IPS-20b (cell line): ENCODE results near the gene TMTC4.

Experiments used
- H3K27ac ChIP-seq: one replicate; pipeline ENCODE4 v1.5.1; 2013; ENCODE audit warnings: low read length
- H3K27me3 ChIP-seq: 2 replicates; pipeline ENCODE4 v1.6.1; 2013; ENCODE audit warnings: mild to moderate bottlenecking, low read length, inconsistent platforms; ENCODE audit not compliant: insufficient read depth
- H3K36me3 ChIP-seq: 2 replicates; pipeline ENCODE4 v1.6.1; 2013; ENCODE audit warnings: low read depth, mild to moderate bottlenecking, inconsistent platforms, low read length, moderate library complexity; ENCODE audit not compliant: insufficient read depth
- H3K4me1 ChIP-seq: 2 replicates; pipeline ENCODE4 v1.6.1; 2013; ENCODE audit warnings: mild to moderate bottlenecking, control low read depth, inconsistent platforms, low read length, moderate library complexity; ENCODE audit not compliant: insufficient read depth
- H3K4me3 ChIP-seq: 2 replicates; pipeline ENCODE4 v1.5.1; 2013; ENCODE audit warnings: mild to moderate bottlenecking, low read length, inconsistent platforms
- H3K9ac ChIP-seq: 2 replicates; pipeline ENCODE4 v1.6.1; 2013; ENCODE audit warnings: low read depth, mild to moderate bottlenecking, inconsistent platforms, low read length, moderate library complexity
- H3K9me3 ChIP-seq: 2 replicates; pipeline ENCODE4 v1.6.1; 2013; ENCODE audit warnings: mild to moderate bottlenecking, low read depth, low read length, inconsistent platforms; ENCODE audit not compliant: insufficient read depth

TMTC4 gene

DNA sequence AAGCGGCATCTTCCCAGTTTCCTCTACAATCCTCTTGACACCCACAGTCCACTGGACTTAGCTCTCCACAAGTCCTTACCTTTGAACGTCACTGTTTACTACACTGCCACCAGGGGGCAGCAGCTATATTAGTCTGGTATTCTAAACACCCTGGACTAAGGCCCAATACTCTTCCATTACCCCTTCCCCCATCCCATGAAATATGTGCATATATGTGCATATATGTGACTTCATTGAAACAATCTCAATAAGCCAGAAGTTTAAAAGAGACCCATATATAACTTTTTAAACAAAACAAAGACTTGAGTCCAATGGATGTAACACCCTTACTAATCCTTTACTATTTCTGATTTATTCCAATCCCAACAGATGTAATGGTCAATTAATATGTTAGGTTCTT lies 101.5 kb downstream of the TMTC4 start:
- H3K27ac ChIP-seq: no peak overlapping the region
- H3K9me3 ChIP-seq: 0 out of 2 replicates have a peak, but pooled peaks cover 5% of the 10 kb centered on the region
- H3K36me3 ChIP-seq: no peaks in the 10 kb centered on the region
- no peaks in the 10 kb centered on the region for H3K4me1 ChIP-seq
- no peak overlapping the region for H3K9ac ChIP-seq
- H3K27me3 ChIP-seq: no peaks in the 10 kb centered on the region
- H3K4me3 ChIP-seq: no peak overlapping the region

DNA sequence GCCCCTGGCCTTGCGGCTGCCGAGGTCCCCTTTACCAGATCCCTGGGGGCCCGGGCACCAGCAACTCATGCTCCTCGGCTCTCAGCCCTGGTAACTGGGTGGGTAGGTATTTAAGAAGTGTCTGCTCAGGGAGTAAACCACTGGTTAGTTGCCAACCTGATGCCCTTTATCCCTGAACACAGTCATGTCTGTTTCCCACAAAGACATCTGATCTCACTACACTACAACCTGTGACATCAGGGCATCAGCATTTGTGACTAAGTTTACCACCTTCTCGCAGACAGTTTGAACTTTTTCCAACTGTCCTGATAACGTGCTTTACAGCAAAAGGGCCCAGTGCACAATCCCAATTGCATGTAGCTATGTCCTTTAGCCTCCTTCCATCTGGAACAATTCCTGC lies 108.1 kb downstream of the TMTC4 start:
- H3K27ac ChIP-seq: no peak overlapping the region
- no peak overlapping the region for H3K9ac ChIP-seq
- no peaks in the 10 kb centered on the region for H3K36me3 ChIP-seq
- no peak overlapping the region for H3K4me3 ChIP-seq
- no peaks in the 10 kb centered on the region for H3K4me1 ChIP-seq
- H3K9me3 ChIP-seq: 0 out of 2 replicates have a peak, but pooled peaks cover 5% of the 10 kb centered on the region
- no peaks in the 10 kb centered on the region for H3K27me3 ChIP-seq

GRCh38 chr13:100565286-100565685 lies 109.3 kb downstream of the TMTC4 start:
- Histone ChIP-seq H3K4me1 (no peaks in the 10 kb centered on the region), H3K27me3 (no peaks in the 10 kb centered on the region), H3K27ac (no peak overlapping the region), H3K9ac (no peak overlapping the region), H3K4me3 (no peak overlapping the region), H3K36me3 (no peaks in the 10 kb centered on the region), H3K9me3 (0 out of 2 replicates have a peak, but pooled peaks cover 5% of the 10 kb centered on the region)

DNA sequence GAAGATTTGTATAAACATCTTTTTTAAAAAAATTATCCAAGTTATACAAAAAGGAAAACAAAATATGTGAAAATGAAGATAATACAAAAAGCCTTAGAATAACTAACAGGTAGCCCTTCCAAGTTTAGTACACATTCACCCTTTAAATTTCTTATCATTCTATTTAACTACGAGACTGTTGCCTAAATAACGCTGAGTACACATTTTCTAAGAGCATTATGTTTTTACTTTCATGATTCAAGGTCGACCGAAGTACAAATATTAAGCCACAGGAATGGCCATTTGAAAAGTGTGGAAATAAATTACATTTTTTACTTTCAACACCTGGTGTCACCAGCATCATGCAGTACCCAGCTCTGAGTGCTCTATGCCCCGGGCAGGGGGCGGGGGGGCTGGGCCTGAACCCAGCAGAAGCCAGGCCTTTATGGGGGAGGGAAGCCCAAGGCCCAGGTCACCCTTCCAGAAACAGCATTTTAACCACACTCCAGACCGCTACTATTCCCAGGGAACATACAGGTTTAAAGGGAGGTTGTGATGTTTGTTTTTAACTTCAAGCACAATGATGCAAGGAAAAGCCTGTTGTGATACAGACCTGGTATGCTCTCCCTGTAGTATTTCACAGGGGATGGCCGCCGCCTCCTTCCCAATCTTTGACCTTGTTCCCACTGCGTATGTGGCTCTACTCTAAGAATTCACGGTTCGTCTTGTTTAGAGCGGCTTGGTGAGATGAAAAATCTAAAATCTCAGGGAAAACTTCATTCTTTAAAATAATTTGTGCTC lies 110.0 kb downstream of the TMTC4 start:
- H3K36me3 ChIP-seq: no peaks in the 10 kb centered on the region
- 0 out of 2 replicates have a peak, but pooled peaks cover 5% of the 10 kb centered on the region for H3K9me3 ChIP-seq

DNA sequence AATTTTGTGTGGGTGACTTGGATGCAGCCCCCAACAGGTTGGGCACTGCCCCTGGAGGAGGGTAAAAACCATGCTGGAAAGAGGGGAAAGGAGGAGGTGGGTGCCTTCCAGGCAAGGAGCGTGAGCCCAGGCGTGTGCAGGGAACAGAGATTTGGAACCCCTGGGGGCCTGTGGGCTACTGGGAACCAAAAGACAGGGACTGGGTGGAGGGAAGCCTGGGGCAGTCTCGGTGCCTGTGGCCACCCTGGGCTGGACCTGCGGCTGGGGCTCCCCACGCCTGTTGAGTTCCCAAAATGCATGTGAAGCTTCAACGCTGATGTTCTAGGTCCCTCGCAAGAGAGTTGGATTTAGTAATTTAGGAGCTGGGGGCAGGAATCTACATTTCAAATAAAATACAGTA lies 110.8 kb downstream of the TMTC4 start:
- H3K27me3 ChIP-seq: no peaks in the 10 kb centered on the region
- no peaks in the 10 kb centered on the region for H3K4me1 ChIP-seq
- H3K9ac ChIP-seq: no peak overlapping the region
- H3K36me3 ChIP-seq: no peaks in the 10 kb centered on the region
- H3K27ac ChIP-seq: no peak overlapping the region
- no peak overlapping the region for H3K4me3 ChIP-seq
- 0 out of 2 replicates have a peak, but pooled peaks cover under 1% of the 10 kb centered on the region for H3K9me3 ChIP-seq

More for the DNA sequence above, 110.0 kb downstream of the TMTC4 start:
- Histone ChIP-seq H3K27me3 (no peaks in the 10 kb centered on the region), H3K9ac (no peak overlapping the region), H3K4me3 (no peak overlapping the region), H3K4me1 (no peaks in the 10 kb centered on the region), H3K27ac (no peak overlapping the region)

DNA sequence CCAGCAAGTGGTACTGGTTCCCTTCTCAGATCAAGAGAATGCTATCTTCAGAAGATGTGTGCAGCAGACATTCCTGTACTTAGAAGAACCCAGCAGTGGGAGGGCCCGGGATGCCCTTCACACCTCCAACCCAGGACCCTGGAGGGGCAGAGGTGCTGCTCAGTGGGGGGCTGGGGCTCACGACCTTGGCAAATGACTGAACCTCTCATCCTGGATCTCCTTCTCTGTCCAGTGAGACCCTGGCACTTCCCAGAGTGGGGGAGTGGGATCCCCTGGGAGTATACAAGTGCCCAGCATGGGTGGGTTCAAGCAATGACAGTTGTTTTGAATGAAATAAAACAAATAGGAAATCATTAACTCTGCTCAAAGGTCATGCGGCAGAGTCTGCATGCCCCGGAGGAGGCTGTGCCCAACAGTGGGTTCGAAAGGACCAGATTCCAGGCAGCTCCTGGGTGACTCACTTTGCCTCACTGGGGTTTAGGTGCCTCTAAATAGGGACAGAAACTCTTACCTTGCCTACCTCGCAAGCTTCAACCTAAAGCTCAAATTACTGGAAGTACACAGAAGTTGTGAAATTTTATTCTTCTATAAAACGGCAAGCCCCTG lies 112.9 kb downstream of the TMTC4 start:
- Histone ChIP-seq H3K27me3 (no peaks in the 10 kb centered on the region), H3K9ac (no peak overlapping the region), H3K4me1 (no peaks in the 10 kb centered on the region)

GRCh38 chr13:100561158-100561499 lies 113.5 kb downstream of the TMTC4 start:
- Histone ChIP-seq H3K36me3 (no peaks in the 10 kb centered on the region), H3K9ac (no peak overlapping the region), H3K9me3 (no peaks in the 10 kb centered on the region), H3K4me1 (no peaks in the 10 kb centered on the region), H3K4me3 (no peak overlapping the region), H3K27me3 (no peaks in the 10 kb centered on the region), H3K27ac (no peak overlapping the region)

More for the DNA sequence above, 112.9 kb downstream of the TMTC4 start:
- Histone ChIP-seq H3K9me3 (no peaks in the 10 kb centered on the region), H3K36me3 (no peaks in the 10 kb centered on the region), H3K27ac (no peak overlapping the region), H3K4me3 (no peak overlapping the region)

DNA sequence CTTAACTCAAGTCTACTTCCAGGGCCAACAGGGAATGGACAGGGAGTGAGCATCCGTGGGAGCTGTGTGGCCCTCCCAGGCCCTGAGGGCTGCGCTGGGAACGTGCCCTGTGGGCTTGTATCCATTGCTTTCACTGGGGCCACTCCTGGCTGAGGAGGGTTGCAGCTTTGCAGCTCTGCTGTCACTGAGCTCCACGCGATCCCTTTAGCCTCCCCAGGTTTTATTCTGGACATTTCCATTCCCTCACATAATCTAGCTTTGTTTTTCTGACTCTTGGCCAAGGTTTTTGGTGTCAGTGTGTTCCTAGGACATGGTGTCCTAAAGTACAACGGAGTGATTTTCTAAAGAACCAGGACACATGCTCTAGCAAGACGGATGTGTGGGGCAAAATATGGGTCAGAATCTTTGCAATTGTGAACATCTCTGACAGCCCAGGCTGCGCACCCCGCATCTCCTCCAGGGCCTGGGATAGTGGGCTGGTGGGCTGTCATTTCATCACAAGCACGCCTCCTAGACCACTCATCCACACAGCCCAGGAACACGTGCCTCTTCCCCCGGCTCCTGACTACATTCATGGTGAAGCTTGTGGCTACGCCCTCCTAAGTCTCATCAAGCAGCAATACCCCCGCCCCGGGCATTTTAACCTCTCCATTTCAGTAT lies 114.0 kb downstream of the TMTC4 start:
- no peak overlapping the region for H3K4me3 ChIP-seq
- H3K9ac ChIP-seq: no peak overlapping the region
- H3K9me3 ChIP-seq: no peaks in the 10 kb centered on the region
- H3K27me3 ChIP-seq: no peaks in the 10 kb centered on the region
- H3K4me1 ChIP-seq: no peaks in the 10 kb centered on the region
- H3K36me3 ChIP-seq: no peaks in the 10 kb centered on the region
- no peak overlapping the region for H3K27ac ChIP-seq

DNA sequence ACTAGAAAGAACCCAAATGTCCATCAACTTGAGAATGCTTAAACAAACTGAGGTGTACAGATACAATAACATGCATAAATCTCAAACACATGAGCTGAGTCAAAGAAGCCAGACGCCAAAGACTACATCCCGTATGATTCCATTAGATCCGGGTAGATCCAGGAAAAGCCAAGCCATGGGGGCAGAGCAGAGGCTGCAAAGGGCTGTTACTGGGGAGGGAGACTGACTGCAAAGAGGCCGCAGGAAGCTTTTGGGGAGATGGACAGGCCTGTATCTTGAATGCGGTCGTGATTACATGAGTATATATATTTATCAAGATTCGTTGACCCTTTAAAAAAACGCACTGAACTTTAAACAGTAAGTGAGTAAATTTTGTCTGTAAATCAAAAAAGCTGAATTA lies 114.7 kb downstream of the TMTC4 start:
- Histone ChIP-seq H3K9ac (no peak overlapping the region), H3K27ac (no peak overlapping the region), H3K27me3 (no peaks in the 10 kb centered on the region), H3K4me1 (no peaks in the 10 kb centered on the region), H3K9me3 (no peaks in the 10 kb centered on the region), H3K4me3 (no peak overlapping the region), H3K36me3 (no peaks in the 10 kb centered on the region)
